HG02642 (cell line): ENCODE data around the gene LASP1NB.
"Not testable (repeated sequence)": the region's sequence is repeated elsewhere in the genome, so short reads cannot be mapped to it uniquely, and the experiment has no call there.

Source experiments
- ATAC-seq: cut with Tn5 transposase; IDR thresholded peaks from one replicate; pipeline ENCODE4 v1.9.1; 2021; ENCODE audit warnings: mild to moderate bottlenecking; ENCODE audit not compliant: unreplicated experiment, poor library complexity

The LASP1NB gene

GRCh38 chr17:38958756-38959155, 33.3 kb downstream of the LASP1NB start:
- ATAC-seq = no peak

DNA sequence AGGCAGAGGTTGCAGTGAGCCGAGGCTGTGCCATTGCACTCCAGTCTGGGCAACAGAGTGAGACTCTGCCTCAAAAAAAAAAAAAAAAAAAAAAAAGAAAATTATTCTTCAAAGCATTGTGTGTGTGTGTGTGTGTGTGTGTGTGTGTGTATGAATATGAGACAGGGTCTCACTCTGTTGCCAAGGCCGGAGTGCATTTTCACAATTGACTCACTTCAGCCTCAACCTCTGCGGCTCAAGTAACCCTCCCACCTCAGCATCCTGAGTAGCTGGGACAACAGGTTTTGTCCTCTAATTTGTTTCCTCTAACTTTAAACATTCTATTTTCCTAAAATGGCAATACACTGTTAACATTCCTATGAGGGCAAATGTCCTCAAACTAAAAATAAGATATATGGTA, 34.1 kb downstream of the LASP1NB start:
- ATAC-seq = no peak

- ATAC-seq = no peak
Observed at GRCh38 chr17:38960402-38960801, 35.0 kb downstream of the LASP1NB start.

- no peak for ATAC-seq
Observed at GRCh38 chr17:38961413-38961812, 36.0 kb downstream of the LASP1NB start.

GRCh38 chr17:38967290-38967738, 41.9 kb downstream of the LASP1NB start, which contains the start of gene FBXO47:
Gene FBXO47, minus strand, starts transcription at chr17:38967403. Its CDS starts 4,378 bp downstream, at chr17:38963025.
- ATAC-seq = peak; percentile 71

GRCh38 chr17:38969281-38969680, 43.9 kb downstream of the LASP1NB start:
- ATAC-seq = no peak

GRCh38 chr17:38970128-38970527, 44.7 kb downstream of the LASP1NB start:
- ATAC-seq = no peak

- ATAC-seq = no peak
Observed at GRCh38 chr17:38970804-38971203, 45.4 kb downstream of the LASP1NB start.

DNA sequence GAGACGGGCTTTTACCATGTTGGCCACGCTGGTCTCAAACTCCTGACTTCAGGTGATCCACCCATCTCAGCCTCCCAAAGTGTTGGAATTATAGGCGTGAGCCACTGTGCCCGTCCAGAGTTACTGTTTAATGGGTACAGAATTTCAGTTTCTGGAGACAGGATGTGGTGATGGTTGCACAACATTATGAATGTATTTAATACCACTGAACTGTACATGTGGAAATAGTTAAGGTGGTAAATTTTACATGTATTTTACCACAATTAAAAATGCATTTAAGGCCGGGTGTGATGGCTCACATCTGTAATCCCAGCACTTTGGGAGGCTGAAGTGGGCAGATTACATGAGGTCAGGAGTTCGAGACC, 50.8 kb downstream of the LASP1NB start:
- not testable (repeated sequence) for ATAC-seq

GRCh38 chr17:38978180-38978579, 52.8 kb downstream of the LASP1NB start:
- ATAC-seq = no peak
